Measurements from ENCODE around the gene HSPA6. TPM values are rescaled to one million over a fixed set of nuclear protein-coding genes. Genes with fewer than 3 reads are reported as not detected.
"Not testable (repeated sequence)": the region's sequence is repeated elsewhere in the genome, so short reads cannot be mapped to it uniquely, and the experiment has no call there.

Gene HSPA6
- total RNA-seq, 2 experiments from 2014 or later = 0.33 to 0.34 TPM

DNA sequence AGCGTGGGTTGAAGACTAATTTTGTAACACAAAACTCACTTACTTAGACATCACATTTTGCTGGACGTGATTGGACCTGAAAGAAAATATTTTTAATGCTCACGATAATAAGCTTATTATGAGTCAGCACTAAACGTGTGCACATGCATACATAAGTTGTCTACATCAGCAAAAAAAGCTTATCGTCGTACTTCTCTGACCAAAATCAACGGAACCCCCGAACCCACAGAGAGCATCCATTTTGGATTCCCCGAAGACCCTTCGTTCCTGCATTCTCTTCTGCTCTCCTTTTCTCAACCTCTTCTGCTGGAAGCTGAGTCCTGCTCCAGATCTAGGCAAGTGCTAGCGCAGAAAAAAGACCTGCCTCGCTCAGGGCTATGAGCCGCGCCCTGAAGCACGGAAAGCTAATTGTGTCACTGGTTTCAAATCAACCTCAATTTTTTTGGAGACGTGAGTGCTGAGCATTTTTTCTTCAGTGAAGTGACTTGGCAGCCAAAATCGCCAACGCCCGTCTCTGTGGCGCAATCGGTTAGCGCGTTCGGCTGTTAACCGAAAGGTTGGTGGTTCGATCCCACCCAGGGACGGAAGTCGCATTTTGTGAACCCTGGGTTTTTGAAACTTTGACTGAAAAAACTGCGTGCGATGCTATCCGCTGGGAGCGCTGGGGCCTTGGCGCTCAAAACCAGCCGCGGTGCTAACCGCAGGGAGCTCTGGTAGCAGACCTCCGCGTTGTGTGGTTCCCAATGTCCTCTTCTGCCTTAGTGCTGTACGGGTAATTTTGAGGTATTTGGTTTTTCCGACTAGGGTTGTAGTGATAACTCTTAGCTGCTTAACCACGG is 15.6 kb downstream of the HSPA6 start:
- H3K36me3 Mint-ChIP-seq, H3K9me3 Mint-ChIP-seq, H3K27me3 Mint-ChIP-seq: not testable (repeated sequence)
- DNase-seq = peak; percentile 89
- Mint-ChIP-seq H3K4me3 (peak overlapping the region; percentile 84), H3K27ac (peak overlapping the region; percentile 93), H3K4me1 (peaks cover 49% of the 10 kb centered on the region)

- not testable (repeated sequence) for DNase-seq, H3K9me3 Mint-ChIP-seq, H3K27me3 Mint-ChIP-seq, H3K36me3 Mint-ChIP-seq
- H3K27ac Mint-ChIP-seq = peak overlapping the region; percentile 93
- H3K4me3 Mint-ChIP-seq = peak overlapping the region; percentile 84
- H3K4me1 Mint-ChIP-seq = peaks cover 52% of the 10 kb centered on the region
Observed at GRCh38 chr1:161540570-161540960, 16.2 kb downstream of the HSPA6 start.

GRCh38 chr1:161542091-161542559 is 17.8 kb downstream of the HSPA6 start:
- H3K36me3 Mint-ChIP-seq, H3K27me3 Mint-ChIP-seq, H3K9me3 Mint-ChIP-seq: not testable (repeated sequence)
- H3K4me3 Mint-ChIP-seq = peak overlapping the region; percentile 56
- peak overlapping the region; percentile 61 for H3K27ac Mint-ChIP-seq
- H3K4me1 Mint-ChIP-seq = peaks cover 52% of the 10 kb centered on the region
- peak; percentile 52 for DNase-seq

- Mint-ChIP-seq H3K4me1 (peaks cover 48% of the 10 kb centered on the region), H3K27ac (peak overlapping the region; percentile 42)
- H3K36me3 Mint-ChIP-seq, H3K4me3 Mint-ChIP-seq, H3K27me3 Mint-ChIP-seq, DNase-seq, H3K9me3 Mint-ChIP-seq: not testable (repeated sequence)
Observed at GRCh38 chr1:161543125-161543524, 18.8 kb downstream of the HSPA6 start.

DNA sequence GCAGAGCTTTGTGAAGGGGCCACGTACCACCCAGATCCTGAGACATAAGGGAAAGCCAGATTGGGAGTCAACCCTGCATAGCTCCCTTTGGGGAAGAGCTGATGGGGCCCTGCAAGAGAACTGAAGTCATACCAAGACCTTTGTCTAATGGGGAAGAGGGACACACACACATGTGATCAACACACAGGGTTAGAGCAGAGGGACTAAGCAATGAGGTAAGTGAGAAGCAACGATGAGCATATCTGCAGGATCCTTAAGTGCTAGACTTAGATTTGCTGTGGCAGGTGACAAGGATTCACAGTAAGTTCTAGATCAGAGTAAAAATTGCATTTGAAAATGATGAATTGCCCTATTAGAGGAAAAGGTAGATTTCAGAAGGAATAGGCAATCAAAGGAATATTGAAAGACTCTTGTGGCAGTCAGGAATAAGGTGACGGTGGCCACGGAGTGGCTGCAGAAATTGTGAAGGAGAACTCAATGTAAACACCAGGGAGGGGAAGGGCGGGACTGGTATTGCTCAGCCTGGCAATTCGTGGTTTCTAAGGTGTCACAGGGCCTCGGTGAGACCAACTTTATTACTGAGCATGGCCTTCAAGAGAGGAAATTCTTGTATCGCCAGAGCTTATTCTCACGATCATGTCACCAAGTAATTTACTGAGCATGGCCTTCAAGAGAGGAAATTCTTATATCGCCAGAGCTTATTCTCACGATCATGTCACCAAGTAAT is 20.8 kb downstream of the HSPA6 start:
- not testable (repeated sequence) for H3K9me3 Mint-ChIP-seq, H3K4me3 Mint-ChIP-seq, DNase-seq, H3K36me3 Mint-ChIP-seq, H3K27ac Mint-ChIP-seq, H3K27me3 Mint-ChIP-seq
- H3K4me1 Mint-ChIP-seq = peaks cover 39% of the 10 kb centered on the region

DNA sequence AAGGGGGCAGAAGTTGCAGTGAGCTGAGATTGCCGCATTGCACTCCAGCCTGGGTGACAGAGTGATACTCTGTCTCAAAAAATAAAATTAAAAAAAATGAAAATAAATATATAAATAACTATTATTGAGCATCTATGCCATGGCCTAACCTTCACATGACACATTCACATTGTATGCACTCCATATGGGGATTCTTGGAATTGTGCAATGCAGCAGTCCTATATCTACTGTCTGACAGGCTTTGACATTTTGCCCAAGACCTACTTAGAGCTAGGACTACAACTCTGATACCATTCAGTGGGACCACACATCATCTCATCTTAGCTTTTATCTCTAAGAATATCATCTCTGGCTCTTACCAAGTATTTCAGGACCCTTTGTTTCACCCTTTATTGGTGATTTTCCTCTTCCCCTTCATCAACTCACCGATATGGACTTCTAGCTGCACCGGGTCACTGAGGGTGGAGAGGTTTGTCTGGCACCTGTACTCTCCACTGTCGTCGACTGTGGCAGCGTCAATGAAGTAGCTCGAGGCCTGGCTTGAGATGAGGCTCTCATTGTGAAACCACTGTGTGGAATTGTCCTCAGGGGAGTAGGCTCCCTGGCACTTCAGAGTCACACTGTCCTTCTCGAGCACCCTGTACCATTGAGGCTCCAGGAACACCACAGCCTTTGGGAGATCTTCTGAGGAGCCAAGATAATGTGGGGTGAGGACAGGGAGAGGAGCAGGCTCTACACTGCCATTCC is 23.8 kb downstream of the HSPA6 start:
- not testable (repeated sequence) for H3K27ac Mint-ChIP-seq, DNase-seq, H3K9me3 Mint-ChIP-seq, H3K27me3 Mint-ChIP-seq, H3K4me3 Mint-ChIP-seq, H3K36me3 Mint-ChIP-seq
- H3K4me1 Mint-ChIP-seq = peaks cover 13% of the 10 kb centered on the region

DNA sequence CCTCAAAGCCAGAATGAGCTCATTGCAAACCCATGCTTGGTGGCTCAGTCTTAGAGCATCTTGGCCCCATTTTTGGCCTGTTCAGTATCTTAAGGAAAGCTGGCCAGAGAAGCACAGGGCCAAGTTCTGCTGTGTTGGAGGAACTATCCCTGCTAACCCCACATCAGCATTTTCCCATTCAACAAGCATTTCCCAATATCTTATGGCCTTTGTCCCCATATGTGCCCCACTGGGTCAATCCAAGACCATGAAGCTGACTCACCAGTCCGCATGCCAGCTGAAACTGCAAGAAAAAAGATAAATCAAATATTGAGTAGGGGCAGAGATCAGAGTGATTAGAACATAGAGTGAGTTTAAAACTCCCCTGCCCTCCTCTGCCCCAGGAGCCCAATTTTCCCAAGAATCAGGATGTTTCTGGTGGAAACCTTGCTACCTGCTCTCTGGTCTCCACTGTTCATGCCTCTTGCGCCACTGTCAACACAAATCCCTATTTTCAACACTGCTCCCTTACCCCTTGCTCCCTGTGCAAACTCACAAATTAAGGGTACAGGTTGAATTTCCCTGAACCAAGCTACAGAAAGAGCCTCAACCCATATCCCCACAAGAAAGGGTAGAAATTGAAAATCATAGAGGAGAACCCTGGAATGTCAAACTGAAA is 24.5 kb downstream of the HSPA6 start:
- not testable (repeated sequence) for H3K4me1 Mint-ChIP-seq, H3K36me3 Mint-ChIP-seq, H3K9me3 Mint-ChIP-seq, H3K27me3 Mint-ChIP-seq, DNase-seq, H3K27ac Mint-ChIP-seq, H3K4me3 Mint-ChIP-seq

DNA sequence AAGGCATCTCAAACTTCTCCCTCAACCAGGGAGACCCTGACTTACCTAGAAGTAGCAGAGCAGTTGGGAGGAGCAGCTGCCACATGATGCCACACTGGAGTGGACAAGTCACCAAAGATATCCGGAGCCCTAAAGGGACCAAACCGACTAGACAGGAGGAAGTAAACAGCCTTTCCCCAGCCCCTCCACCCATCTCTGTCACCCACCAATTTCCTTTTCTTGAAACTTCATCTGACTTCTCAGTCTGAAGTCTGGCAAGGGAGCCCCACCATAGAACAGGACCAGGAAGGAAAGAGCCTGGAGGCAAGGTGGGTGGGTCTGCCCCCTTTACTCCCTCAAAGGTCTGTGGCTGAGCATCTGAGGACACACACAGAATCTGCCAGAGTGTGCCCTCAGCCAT is 25.3 kb downstream of the HSPA6 start, which contains the start of gene FCGR3A:
Gene FCGR3A, minus strand, starts transcription at position 167 of the 400 bp plus-strand sequence. Its CDS starts 82 bp downstream, at position 85.
- no peak for DNase-seq
- H3K4me1 Mint-ChIP-seq = peaks cover 8% of the 10 kb centered on the region

GRCh38 chr1:161550942-161551341 is 26.6 kb downstream of the HSPA6 start:
- H3K9me3 Mint-ChIP-seq, DNase-seq, H3K4me3 Mint-ChIP-seq, H3K27ac Mint-ChIP-seq, H3K36me3 Mint-ChIP-seq, H3K27me3 Mint-ChIP-seq: not testable (repeated sequence)
- peaks cover 11% of the 10 kb centered on the region for H3K4me1 Mint-ChIP-seq

More for the DNA sequence above, 25.3 kb downstream of the HSPA6 start, which contains the start of gene FCGR3A:
- H3K27ac Mint-ChIP-seq = no peak within 1 kb of the TSS
- no peaks in the 10 kb centered on the region for H3K36me3 Mint-ChIP-seq
- H3K4me3 Mint-ChIP-seq = no peak within 1 kb of the TSS
- no peaks in the 10 kb centered on the region for H3K9me3 Mint-ChIP-seq
- no peaks in the 10 kb centered on the region for H3K27me3 Mint-ChIP-seq

DNA sequence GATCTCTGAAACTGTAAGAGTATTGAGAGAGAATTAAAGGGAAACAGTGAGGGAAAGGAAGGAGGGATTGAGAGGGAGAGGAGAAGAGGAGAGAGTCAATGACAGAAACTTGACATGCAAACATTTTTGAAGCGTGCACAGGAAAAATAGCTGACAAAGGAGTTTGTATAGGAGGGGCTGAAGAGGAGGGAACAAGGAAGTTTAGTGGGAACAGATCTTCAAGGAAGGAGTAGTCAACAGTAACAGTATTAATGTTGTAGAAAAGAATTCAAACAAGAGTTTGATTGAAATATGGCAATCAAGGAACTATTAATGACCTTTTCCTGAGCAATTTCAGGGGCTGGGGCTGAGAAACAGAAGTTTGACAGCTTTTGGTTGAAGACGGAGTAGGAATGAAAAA is 29.3 kb downstream of the HSPA6 start:
- H3K4me3 Mint-ChIP-seq, H3K4me1 Mint-ChIP-seq, H3K27ac Mint-ChIP-seq, H3K36me3 Mint-ChIP-seq, DNase-seq, H3K27me3 Mint-ChIP-seq, H3K9me3 Mint-ChIP-seq: not testable (repeated sequence)

GRCh38 chr1:161554340-161554739 is 30.0 kb downstream of the HSPA6 start:
- not testable (repeated sequence) for H3K27me3 Mint-ChIP-seq, DNase-seq, H3K9me3 Mint-ChIP-seq, H3K4me1 Mint-ChIP-seq, H3K4me3 Mint-ChIP-seq, H3K36me3 Mint-ChIP-seq
- peak overlapping the region; percentile 42 for H3K27ac Mint-ChIP-seq

DNA sequence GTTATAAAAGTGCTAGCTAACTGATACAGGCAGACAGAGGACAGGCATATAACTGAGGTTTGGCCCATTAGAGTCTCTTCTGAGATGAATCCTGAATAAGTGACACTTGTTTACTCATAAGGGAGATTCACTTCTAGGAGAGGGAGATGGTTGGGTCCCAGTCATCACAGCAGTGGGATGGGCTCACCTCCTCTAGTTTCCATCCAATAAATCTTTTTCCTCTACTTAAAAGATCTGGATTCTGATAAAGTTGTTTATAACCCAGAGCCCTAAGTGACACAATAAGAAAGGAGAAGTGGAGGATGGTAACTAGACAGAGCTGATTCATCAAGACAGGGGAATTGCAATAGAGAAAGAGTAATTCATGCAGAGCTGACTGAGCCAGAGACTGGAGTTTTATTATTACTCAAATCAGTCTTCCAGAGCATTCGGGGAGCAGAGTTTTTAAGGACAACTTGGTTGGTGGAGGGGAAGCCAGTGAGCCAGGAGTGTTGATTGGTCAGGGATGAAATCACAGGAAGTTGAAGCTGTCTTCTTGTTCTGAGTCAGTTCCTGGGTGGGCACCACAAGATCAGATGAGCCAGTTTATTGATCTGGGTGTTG is 30.6 kb downstream of the HSPA6 start:
- peak overlapping the region; percentile 38 for H3K27ac Mint-ChIP-seq
- not testable (repeated sequence) for H3K27me3 Mint-ChIP-seq, DNase-seq, H3K4me3 Mint-ChIP-seq, H3K9me3 Mint-ChIP-seq, H3K36me3 Mint-ChIP-seq, H3K4me1 Mint-ChIP-seq

DNA sequence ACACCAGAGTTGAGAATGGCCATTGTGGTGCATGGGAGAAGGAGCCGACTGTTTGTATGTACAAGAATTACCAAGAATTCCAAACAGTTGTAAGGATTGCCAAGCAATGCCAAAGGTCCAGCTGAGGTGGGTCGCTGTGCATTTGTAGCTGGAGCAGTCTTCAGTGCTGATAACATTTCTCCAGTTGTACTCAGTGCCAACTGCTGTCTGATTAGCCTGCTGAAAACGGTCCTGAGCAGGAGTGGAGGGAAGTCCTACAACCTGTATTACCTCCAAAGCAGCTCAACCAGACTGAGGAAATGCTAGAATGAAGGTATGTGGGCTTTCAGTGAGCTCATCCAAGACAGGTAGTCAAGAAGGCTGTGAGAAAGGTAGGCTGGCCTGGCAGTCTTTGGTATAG is 31.8 kb downstream of the HSPA6 start:
- not testable (repeated sequence) for H3K27ac Mint-ChIP-seq, H3K4me1 Mint-ChIP-seq, H3K4me3 Mint-ChIP-seq, H3K36me3 Mint-ChIP-seq, DNase-seq, H3K27me3 Mint-ChIP-seq, H3K9me3 Mint-ChIP-seq

GRCh38 chr1:161556990-161557389 is 32.6 kb downstream of the HSPA6 start:
- H3K27me3 Mint-ChIP-seq, H3K27ac Mint-ChIP-seq, DNase-seq, H3K4me3 Mint-ChIP-seq, H3K36me3 Mint-ChIP-seq, H3K9me3 Mint-ChIP-seq: not testable (repeated sequence)
- H3K4me1 Mint-ChIP-seq = peaks cover 12% of the 10 kb centered on the region

Data from activated naive CD8-positive, alpha-beta T cell treated with anti-CD3 and anti-CD28 coated beads for 36 hours (primary cell).